Epithelial cell of proximal tubule (primary cell): ENCODE data around the gene OVOL3. TPM values are rescaled to one million over a fixed set of nuclear protein-coding genes. Genes with fewer than 3 reads are reported as not detected.
A peak's percentile ranks its signal among the peaks of the same experiment; 100 is the strongest.
"Not testable (repeated sequence)": the region's sequence is repeated elsewhere in the genome, so short reads cannot be mapped to it uniquely, and the experiment has no call there.

Experiments used
- DNase-seq: peaks from one replicate; pipeline ENCODE4 v3.0.0-alpha.2; 2011; ENCODE audit warnings: low read depth
- H3K4me3 ChIP-seq: 2 replicates; pipeline ENCODE4 v1.5.1; 2011; ENCODE audit warnings: low read depth, mild to moderate bottlenecking, low read length
- total RNA-seq: library from RNA; depleted of rRNA; stranded (reverse); fragments of >200 nt; gene quantifications from 2 replicates; pipeline ENCODE4 v1.2.3, GENCODE V29; 2015
- TF ChIP-seq, protein P1 (sequence below): conservative IDR thresholded peaks from 2 replicates; pipeline ENCODE4 v1.5.1; 2012; ENCODE audit warnings: low read depth, mild to moderate bottlenecking, low read length

OVOL3 gene
- total RNA-seq, 1 donor from 2014 or later, result not detected

DNA sequence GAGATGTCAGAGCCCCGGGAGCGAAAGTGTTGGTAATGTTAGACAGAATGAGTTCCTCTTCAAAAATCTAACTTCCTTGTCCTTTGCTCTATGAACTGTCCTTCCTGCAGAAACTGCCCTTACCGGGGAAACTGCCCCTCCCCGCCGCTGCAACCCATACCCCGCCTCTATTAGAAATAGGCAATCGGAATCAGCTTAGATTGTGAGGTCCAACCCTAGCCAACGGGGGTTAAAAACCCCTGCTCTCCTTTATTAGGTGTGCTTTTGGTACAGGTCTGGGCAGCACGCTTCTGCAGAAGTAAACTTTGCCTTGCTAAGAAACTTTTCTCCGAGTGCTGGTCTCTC, 17.4 kb downstream of the OVOL3 start:
- peak overlapping the region; percentile 64 for H3K4me3 ChIP-seq
- no peak for DNase-seq
- TF ChIP-seq, protein P1, sequence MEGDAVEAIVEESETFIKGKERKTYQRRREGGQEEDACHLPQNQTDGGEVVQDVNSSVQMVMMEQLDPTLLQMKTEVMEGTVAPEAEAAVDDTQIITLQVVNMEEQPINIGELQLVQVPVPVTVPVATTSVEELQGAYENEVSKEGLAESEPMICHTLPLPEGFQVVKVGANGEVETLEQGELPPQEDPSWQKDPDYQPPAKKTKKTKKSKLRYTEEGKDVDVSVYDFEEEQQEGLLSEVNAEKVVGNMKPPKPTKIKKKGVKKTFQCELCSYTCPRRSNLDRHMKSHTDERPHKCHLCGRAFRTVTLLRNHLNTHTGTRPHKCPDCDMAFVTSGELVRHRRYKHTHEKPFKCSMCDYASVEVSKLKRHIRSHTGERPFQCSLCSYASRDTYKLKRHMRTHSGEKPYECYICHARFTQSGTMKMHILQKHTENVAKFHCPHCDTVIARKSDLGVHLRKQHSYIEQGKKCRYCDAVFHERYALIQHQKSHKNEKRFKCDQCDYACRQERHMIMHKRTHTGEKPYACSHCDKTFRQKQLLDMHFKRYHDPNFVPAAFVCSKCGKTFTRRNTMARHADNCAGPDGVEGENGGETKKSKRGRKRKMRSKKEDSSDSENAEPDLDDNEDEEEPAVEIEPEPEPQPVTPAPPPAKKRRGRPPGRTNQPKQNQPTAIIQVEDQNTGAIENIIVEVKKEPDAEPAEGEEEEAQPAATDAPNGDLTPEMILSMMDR, result no peak

DNA sequence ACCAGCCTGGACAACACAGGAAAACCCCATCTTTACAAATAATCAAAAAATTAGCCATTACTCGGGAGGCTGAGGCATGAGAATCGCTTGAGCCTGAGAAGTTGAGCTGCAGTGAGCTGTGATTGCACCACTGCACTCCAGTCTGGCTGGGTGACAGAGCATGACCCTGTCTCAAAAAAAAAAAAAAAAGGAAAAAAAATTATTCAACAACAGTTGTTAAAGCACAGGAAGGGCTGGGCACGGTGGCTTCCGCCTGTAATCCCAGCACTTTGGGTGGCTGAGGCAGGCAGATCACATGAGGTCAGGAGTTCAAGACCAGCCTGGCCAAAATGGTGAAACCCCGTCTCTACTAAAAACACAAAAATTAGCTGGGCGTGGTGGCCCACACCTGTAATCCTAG, 20.3 kb downstream of the OVOL3 start:
- DNase-seq, H3K4me3 ChIP-seq: not testable (repeated sequence)

DNA sequence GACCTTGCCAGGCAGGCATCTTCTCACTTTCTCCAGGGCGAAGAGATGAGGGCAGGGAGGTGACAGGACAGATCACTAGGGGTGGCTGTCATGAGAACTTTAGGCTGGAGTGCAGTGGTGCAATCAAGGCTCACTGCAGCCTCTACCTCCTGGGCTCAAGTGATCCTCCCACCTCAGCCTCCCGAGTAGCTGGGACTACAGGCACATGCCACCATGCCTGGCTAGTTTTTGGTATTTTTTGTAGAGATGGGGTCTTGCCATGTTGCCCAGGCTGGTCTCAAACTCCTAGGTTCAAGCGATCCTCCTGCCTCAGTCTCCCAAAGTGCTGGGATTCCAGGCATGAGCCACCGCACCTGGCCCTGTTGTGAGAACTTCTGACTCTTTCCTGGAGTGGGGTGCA, 23.9 kb downstream of the OVOL3 start:
- H3K4me3 ChIP-seq, DNase-seq: not testable (repeated sequence)

DNA sequence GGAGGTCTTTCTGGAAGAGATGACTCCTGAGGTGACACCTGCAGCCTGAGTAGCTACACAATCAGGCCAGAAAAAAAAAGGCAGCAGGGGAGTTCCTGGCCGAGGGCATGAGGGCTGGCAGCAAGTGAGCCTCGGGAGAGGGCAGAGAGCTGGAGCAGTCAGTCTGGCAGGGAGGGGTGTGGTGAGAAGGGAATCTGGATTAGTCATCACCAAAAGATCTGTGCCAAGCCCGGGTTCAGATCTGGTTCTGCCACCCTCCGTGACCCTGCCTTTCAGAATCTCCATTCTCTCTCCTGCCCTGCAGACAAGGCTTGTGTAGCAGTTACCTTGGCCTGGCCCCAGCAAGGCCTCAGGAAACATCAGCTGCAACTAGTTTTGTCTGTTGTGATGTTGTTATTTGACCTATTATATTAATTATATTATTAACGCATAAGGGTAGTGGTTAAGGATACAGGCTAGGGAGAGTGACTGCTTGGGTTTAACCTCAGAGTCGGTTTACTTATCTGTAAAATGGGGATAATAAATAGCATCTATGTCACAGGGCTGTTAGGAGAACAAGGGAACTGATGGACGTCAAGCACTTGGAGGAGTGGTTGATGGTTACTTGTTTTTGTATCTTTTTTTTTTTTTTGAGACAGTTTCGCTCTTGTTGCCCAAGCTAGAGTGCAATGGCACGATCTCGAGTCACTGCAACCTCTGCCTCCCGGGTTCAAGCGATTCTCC, 26.2 kb downstream of the OVOL3 start:
- H3K4me3 ChIP-seq, result no peak overlapping the region
- DNase-seq, result no peak
- TF ChIP-seq, protein P1, result no peak

DNA sequence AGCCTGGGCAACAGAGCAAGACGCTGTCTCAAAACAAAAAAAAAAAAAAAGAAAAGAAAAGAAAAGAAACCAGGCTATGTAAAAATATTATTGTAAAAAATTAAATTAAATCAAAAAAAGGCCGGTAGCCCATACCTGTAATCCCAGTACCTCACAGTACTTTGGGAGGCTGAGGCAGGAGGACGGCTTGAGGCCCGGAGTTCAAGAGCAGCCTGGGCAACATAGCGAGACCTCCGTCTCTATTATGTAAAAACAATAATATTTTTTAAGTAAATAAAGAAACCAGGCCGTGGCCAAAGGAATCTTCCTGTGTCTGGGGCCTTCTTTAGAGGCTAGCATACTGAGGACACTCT, 28.2 kb downstream of the OVOL3 start:
- TF ChIP-seq, protein P1, result no peak
- DNase-seq, result no peak
- H3K4me3 ChIP-seq, result peak overlapping the region; percentile 90

DNA sequence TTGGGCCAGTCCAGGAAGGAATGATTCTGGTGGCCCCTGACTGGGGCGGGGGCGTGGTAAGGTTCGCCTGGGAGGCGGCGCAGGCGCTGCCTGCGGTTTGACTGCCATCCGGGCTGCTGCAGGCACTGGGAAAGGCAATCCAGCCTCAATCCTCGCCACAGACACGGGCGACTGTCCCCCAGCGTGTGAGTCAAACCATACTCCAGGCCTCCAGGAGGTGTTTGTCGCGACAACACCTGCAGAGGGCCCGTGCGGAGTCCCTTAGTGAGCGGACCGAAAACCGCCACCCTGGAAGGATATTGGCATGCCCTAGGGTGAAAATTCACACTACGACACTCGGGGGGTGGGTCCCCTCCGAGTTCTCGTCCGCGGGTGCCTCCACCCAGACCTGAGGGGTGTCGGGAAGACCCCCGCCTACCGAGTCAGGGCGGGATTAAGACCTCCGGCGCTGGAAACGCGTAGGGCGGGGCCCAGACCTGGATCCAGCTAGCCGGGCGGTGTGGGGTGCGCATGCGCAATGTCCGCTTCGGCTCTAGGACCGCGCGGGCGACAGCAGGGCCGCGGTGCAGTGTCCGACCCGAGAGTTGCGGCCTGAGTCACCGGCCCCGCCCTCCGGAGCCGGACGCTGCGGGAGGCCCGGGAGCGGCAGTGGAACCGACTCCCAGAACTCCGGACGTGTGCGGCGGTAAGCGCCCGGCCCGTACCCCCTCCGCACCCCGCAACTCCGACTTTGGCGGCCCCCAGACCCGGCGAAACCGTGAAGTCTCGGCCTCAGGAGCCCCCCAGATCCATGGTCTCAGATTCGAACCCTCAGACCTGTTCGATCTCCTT, 28.7 kb downstream of the OVOL3 start, which contains the start of gene CAPNS1:
Gene CAPNS1 (plus strand): TSS at position 594 of the 831 bp plus-strand sequence. CDS start 946 bp downstream, outside the sequence.
- DNase-seq, result no peak
- peak within 1 kb of the TSS; percentile 90 for H3K4me3 ChIP-seq
- TF ChIP-seq, protein P1, result no peak

DNA sequence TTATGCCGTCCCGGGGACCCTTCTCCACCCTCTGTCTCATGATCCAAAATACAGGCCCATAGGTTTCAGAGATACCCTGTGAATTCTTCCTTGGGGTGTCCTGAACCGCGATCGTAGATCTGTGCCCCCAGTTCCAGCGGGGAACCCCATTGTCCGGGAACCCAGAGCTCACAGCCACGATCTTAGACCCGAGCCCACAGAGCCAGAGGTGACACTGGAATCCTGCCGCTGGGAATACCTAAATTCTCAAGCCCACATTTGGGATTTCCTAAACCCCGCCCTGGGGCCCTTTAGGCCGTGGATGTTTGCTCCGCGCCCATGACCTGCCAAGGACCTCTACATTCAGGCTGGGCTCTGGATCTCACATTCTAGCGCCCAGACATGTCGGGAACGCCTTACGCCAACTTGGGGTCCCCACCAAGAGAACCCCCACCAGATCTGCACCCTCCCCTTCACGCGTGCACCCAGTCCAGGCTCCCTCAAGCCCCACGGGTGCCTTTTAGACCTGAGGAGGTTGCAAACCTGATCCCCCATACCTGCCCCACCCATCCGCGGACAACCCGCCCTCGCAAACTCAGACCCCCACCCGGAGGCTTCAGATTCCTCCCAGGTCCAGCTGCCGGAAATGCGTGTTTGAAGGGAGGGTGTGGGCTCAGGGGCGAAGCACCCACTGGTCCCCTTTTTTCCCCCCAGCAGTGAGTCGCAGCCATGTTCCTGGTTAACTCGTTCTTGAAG, 29.5 kb downstream of the OVOL3 start:
- TF ChIP-seq, protein P1, result no peak
- DNase-seq, result no peak
- peak overlapping the region; percentile 90 for H3K4me3 ChIP-seq
